CD1c-positive myeloid dendritic cell (primary cell): ENCODE results near the gene OR10A3.
"Not testable (repeated sequence)": the region's sequence is repeated elsewhere in the genome, so short reads cannot be mapped to it uniquely, and the experiment has no call there.

Experiments
- DNase-seq: peaks from one replicate; pipeline ENCODE4 v3.0.0-alpha.2; 2016; ENCODE audit errors: extremely low spot score

The OR10A3 gene

GRCh38 chr11:7941608-7942007 is at the start of gene OR10A3:
Gene OR10A3 (minus strand): TSS chr11:7941708. CDS start chr11:7939520, 2,188 bp downstream.
- no peak for DNase-seq

GRCh38 chr11:7987560-7987883 is 46.0 kb upstream of the OR10A3 start:
- DNase-seq = not testable (repeated sequence)

GRCh38 chr11:7986768-7987559 is 45.5 kb upstream of the OR10A3 start, which contains the start of gene EIF3F:
Gene EIF3F (plus strand): TSS chr11:7987337. CDS start chr11:7987353, 16 bp downstream.
- DNase-seq = peak; percentile 99

- DNase-seq = no peak
Observed at GRCh38 chr11:7983832-7984590, 42.5 kb upstream of the OR10A3 start.

GRCh38 chr11:7982582-7983119 is 41.1 kb upstream of the OR10A3 start:
- no peak for DNase-seq

- DNase-seq = no peak
Observed at GRCh38 chr11:7981619-7982157, 40.2 kb upstream of the OR10A3 start.

- no peak for DNase-seq
Observed at GRCh38 chr11:7977232-7977917, 35.9 kb upstream of the OR10A3 start.

- DNase-seq = no peak
Observed at GRCh38 chr11:7974668-7975067, 33.2 kb upstream of the OR10A3 start.

GRCh38 chr11:7973011-7973410 is 31.5 kb upstream of the OR10A3 start:
- no peak for DNase-seq

- DNase-seq = no peak
Observed at GRCh38 chr11:7971846-7972245, 30.3 kb upstream of the OR10A3 start.

GRCh38 chr11:7969756-7970646 is 28.5 kb upstream of the OR10A3 start:
- no peak for DNase-seq

GRCh38 chr11:7968686-7969085 is 27.2 kb upstream of the OR10A3 start:
- no peak for DNase-seq

GRCh38 chr11:7967826-7968225 is 26.3 kb upstream of the OR10A3 start:
- no peak for DNase-seq

GRCh38 chr11:7967097-7967496 is 25.6 kb upstream of the OR10A3 start:
- no peak for DNase-seq

- no peak for DNase-seq
Observed at GRCh38 chr11:7965386-7965785, 23.9 kb upstream of the OR10A3 start, which contains the start of gene NLRP10. Gene NLRP10 (minus strand): TSS chr11:7965447. CDS start chr11:7963495, 1,952 bp downstream.

GRCh38 chr11:7964873-7965272 is 23.4 kb upstream of the OR10A3 start:
- DNase-seq = no peak

GRCh38 chr11:7964261-7964660 is 22.8 kb upstream of the OR10A3 start:
- DNase-seq = no peak

GRCh38 chr11:7955191-7955590 is 13.7 kb upstream of the OR10A3 start:
- DNase-seq = no peak

GRCh38 chr11:7949934-7950333 is 8.4 kb upstream of the OR10A3 start:
- no peak for DNase-seq

GRCh38 chr11:7944123-7944522 is 2.6 kb upstream of the OR10A3 start:
- DNase-seq = no peak

- no peak for DNase-seq
Observed at GRCh38 chr11:7941146-7941545, 362 bp downstream of the OR10A3 start.
